MM.1S (cell line): ENCODE measurements around the gene CDH2.

ENCODE experiments used
- DNase-seq: peaks from one replicate; pipeline ENCODE4 v3.0.0-alpha.2; 2015
- H2AFZ ChIP-seq: fragments of 300-600 bp; sonication (generic); 2 replicates; pipeline ENCODE4 v1.6.0; 2016; ENCODE audit warnings: antibody characterized with exemption, low read length
- H3F3A ChIP-seq: fragments of 300-600 bp; sonication (generic); 2 replicates; pipeline ENCODE4 v1.6.1; 2016; ENCODE audit warnings: mild to moderate bottlenecking, antibody characterized with exemption, low read length, moderate library complexity, mixed read lengths; ENCODE audit not compliant: insufficient read depth
- H3K27ac ChIP-seq: fragments of 300-600 bp; sonication (generic); 2 replicates; pipeline ENCODE4 v1.5.1; 2016; ENCODE audit warnings: mild to moderate bottlenecking, low read length
- H3K27me3 ChIP-seq: fragments of 300-600 bp; sonication (generic); replicated peaks from 2 replicates; pipeline ENCODE4 v1.6.0; 2016; ENCODE audit warnings: low read length; ENCODE audit not compliant: insufficient read depth
- H3K36me3 ChIP-seq: fragments of 300-600 bp; sonication (generic); replicated peaks from 2 replicates; pipeline ENCODE4 v1.6.1; 2016; ENCODE audit warnings: mild to moderate bottlenecking, low read length, mixed read lengths; ENCODE audit not compliant: insufficient read depth
- H3K4me1 ChIP-seq: fragments of 300-600 bp; sonication (generic); 2 replicates; pipeline ENCODE4 v1.6.1; 2016; ENCODE audit warnings: low read length, mixed read lengths
- H3K4me2 ChIP-seq: fragments of 300-600 bp; sonication (generic); 2 replicates; pipeline ENCODE4 v1.6.0; 2016; ENCODE audit warnings: low read depth, low read length
- H3K4me3 ChIP-seq: fragments of 300-600 bp; sonication (generic); 2 replicates; pipeline ENCODE4 v1.5.1; 2016; ENCODE audit warnings: low read length, mixed read lengths
- H3K79me2 ChIP-seq: fragments of 300-600 bp; sonication (generic); 2 replicates; pipeline ENCODE4 v1.6.1; 2016; ENCODE audit warnings: mixed run types, low read length, mixed read lengths
- H3K9ac ChIP-seq: fragments of 300-600 bp; sonication (generic); 2 replicates; pipeline ENCODE4 v1.6.1; 2016; ENCODE audit warnings: low read length, mixed read lengths
- H3K9me2 ChIP-seq: fragments of 300-600 bp; sonication (generic); replicated peaks from 2 replicates; pipeline ENCODE4 v1.6.1; 2016; ENCODE audit warnings: mild to moderate bottlenecking, low read length, mixed read lengths; ENCODE audit not compliant: insufficient read depth
- H3K9me3 ChIP-seq: fragments of 300-600 bp; sonication (generic); replicated peaks from 2 replicates; pipeline ENCODE4 v1.6.1; 2016; ENCODE audit warnings: mild to moderate bottlenecking, low read length, mixed read lengths; ENCODE audit not compliant: insufficient read depth
- H4K20me1 ChIP-seq: fragments of 300-600 bp; sonication (generic); 2 replicates; pipeline ENCODE4 v1.6.1; 2016; ENCODE audit warnings: mild to moderate bottlenecking, low read length, moderate library complexity, mixed read lengths; ENCODE audit not compliant: insufficient read depth
- CTCF ChIP-seq: fragments of 300-600 bp; sonication (generic); IDR thresholded peaks from 2 replicates; pipeline ENCODE4 v1.5.1; 2016; ENCODE audit warnings: antibody characterized with exemption, low read length, mixed read lengths
- EZH2 ChIP-seq: fragments of 300-600 bp; sonication (generic); optimal IDR thresholded peaks from 2 replicates; pipeline ENCODE3; 2017; ENCODE audit warnings: low read depth, mild to moderate bottlenecking, antibody characterized with exemption, low read length, mixed read lengths
- EZH2phosphoT487 ChIP-seq: fragments of 300-600 bp; sonication (generic); IDR thresholded peaks from 2 replicates; pipeline ENCODE4 v1.6.1; 2018; ENCODE audit warnings: antibody characterized with exemption, low read length

Gene CDH2

GRCh38 chr18:28050545-28050944, 126.4 kb downstream of the CDH2 start:
- H3K27ac ChIP-seq = no peak overlapping the region
- no peaks in the 10 kb centered on the region for H3K36me3 ChIP-seq
- H2AFZ ChIP-seq = no peak overlapping the region
- H3K79me2 ChIP-seq = no peaks in the 10 kb centered on the region
- no peak overlapping the region for H3K9ac ChIP-seq
- TF ChIP-seq CTCF = no peak
- no peak for TF ChIP-seq EZH2
- TF ChIP-seq EZH2phosphoT487 = no peak
- no peaks in the 10 kb centered on the region for H3K4me1 ChIP-seq
- no peak overlapping the region for H3K4me3 ChIP-seq
- no peak overlapping the region for H3K4me2 ChIP-seq
- H4K20me1 ChIP-seq = no peaks in the 10 kb centered on the region
- no peaks in the 10 kb centered on the region for H3K27me3 ChIP-seq
- H3F3A ChIP-seq = no peaks in the 10 kb centered on the region
- no peak for DNase-seq
- H3K9me3 ChIP-seq = no peaks in the 10 kb centered on the region
- H3K9me2 ChIP-seq = no peaks in the 10 kb centered on the region

DNA sequence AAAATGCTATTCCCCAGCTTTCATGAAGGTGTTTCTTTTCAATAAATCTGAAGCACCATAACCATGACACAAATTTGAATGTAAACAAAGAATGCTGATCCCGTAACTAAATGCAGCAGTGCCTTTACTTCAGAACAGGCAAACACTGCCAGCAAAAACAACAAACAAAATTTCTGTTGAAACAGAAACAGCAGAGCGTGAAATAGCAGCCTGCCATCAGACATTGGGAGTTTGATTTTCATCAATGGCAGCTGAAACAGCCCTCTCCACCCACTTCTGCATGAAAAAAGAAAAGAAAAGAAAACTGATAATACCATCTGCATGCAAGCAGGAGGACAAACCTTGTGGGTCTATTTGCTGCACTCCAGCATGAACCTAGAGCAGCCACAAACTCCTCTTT, 128.3 kb downstream of the CDH2 start:
- Histone ChIP-seq H2AFZ (no peak overlapping the region), H3K9me3 (no peaks in the 10 kb centered on the region), H4K20me1 (no peaks in the 10 kb centered on the region), H3K27me3 (no peaks in the 10 kb centered on the region), H3F3A (no peaks in the 10 kb centered on the region), H3K9ac (no peak overlapping the region), H3K9me2 (no peaks in the 10 kb centered on the region), H3K79me2 (no peaks in the 10 kb centered on the region), H3K4me3 (no peak overlapping the region), H3K36me3 (no peaks in the 10 kb centered on the region), H3K27ac (no peak overlapping the region), H3K4me1 (no peaks in the 10 kb centered on the region), H3K4me2 (no peak overlapping the region)
- TF ChIP-seq EZH2 (no peak), EZH2phosphoT487 (no peak), CTCF (no peak)
- no peak for DNase-seq

DNA sequence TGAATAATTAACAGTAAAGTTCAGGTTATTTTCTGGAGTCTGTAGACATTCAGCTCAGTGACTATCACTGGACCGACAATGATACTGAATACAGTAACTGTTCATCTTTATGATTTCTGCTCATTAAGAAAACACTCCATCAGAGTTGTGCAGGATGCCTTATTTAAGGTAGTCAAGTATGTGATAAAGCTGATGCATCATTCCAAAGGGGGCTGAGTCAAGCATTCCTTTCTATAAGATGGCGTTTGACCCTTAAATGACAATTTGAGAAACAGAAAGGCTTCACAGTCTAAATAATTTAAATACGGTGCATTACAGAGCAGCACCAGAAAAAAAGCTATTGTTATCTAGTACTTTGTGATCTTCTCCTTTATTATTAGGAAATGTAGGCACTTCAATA, 131.1 kb downstream of the CDH2 start:
- Histone ChIP-seq H3F3A (no peaks in the 10 kb centered on the region), H3K4me3 (no peak overlapping the region), H3K9me2 (no peaks in the 10 kb centered on the region), H2AFZ (no peak overlapping the region), H4K20me1 (no peaks in the 10 kb centered on the region), H3K79me2 (no peaks in the 10 kb centered on the region), H3K4me1 (no peaks in the 10 kb centered on the region), H3K27ac (no peak overlapping the region), H3K4me2 (no peak overlapping the region), H3K27me3 (no peaks in the 10 kb centered on the region), H3K36me3 (no peaks in the 10 kb centered on the region), H3K9me3 (no peaks in the 10 kb centered on the region), H3K9ac (no peak overlapping the region)
- DNase-seq = no peak
- TF ChIP-seq EZH2phosphoT487 (no peak), CTCF (no peak), EZH2 (no peak)
